ENCODE results near the gene TNFRSF9. TPM values are rescaled to one million over a fixed set of nuclear protein-coding genes. Genes with fewer than 3 reads are reported as not detected.

TNFRSF9 gene
- total and polyA plus RNA-seq, 4 donors: under 0.01 to 0.09 (median 0.02) TPM; not detected in 1

- Histone ChIP-seq H3K9ac (ENCODE audit: low read depth in 1 of 2, low read length in 2 of 2) (no peak overlapping the region), H3K9me3 (ENCODE audit: control insufficient read depth in 4 of 4, low read length in 3 of 4) (no peaks in the 10 kb centered on the region), H3K4me3 (ENCODE audit: low read depth in 1 of 3, low read length in 3 of 3) (no peak overlapping the region), H3K27ac (ENCODE audit: low read depth in 1 of 2, low read length in 2 of 2) (peak overlapping the region in 1 of 2 donors; percentile 21), H3K27me3 (ENCODE audit: control insufficient read depth in 4 of 4, insufficient read depth in 4 of 4, low read length in 3 of 4) (no peaks in the 10 kb centered on the region), H3K36me3 (ENCODE audit: control insufficient read depth in 4 of 4, insufficient read depth in 3 of 4, low read depth in 1 of 4, low read length in 3 of 4) (peaks cover 16 to 60% (median 44%) of the 10 kb centered on the region in 4 donors), H3K4me1 (ENCODE audit: control insufficient read depth in 4 of 4, insufficient read depth in 4 of 4, low read length in 3 of 4) (peaks cover 2 to 38% (median 33%) of the 10 kb centered on the region in 4 donors)
- DNase-seq (ENCODE audit: low spot score): no peak
- TF ChIP-seq, protein P1, sequence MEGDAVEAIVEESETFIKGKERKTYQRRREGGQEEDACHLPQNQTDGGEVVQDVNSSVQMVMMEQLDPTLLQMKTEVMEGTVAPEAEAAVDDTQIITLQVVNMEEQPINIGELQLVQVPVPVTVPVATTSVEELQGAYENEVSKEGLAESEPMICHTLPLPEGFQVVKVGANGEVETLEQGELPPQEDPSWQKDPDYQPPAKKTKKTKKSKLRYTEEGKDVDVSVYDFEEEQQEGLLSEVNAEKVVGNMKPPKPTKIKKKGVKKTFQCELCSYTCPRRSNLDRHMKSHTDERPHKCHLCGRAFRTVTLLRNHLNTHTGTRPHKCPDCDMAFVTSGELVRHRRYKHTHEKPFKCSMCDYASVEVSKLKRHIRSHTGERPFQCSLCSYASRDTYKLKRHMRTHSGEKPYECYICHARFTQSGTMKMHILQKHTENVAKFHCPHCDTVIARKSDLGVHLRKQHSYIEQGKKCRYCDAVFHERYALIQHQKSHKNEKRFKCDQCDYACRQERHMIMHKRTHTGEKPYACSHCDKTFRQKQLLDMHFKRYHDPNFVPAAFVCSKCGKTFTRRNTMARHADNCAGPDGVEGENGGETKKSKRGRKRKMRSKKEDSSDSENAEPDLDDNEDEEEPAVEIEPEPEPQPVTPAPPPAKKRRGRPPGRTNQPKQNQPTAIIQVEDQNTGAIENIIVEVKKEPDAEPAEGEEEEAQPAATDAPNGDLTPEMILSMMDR (IDR thresholded peaks at IDR 0.05; ENCODE audit: low read depth, low read length, missing input control): no peak
- TF ChIP-seq TAF1 (conservative IDR thresholded peaks at IDR 0.05): no peak
- TF ChIP-seq NR2F2 (IDR thresholded peaks at IDR 0.05): no peak
- TF ChIP-seq RAD21 (IDR thresholded peaks at IDR 0.05): no peak
- no peak for TF ChIP-seq EGR1 (IDR thresholded peaks at IDR 0.05; ENCODE audit: low read depth in 2 of 2)
- TF ChIP-seq SP1 (IDR thresholded peaks at IDR 0.05): no peak
- no peak for TF ChIP-seq JUND (IDR thresholded peaks at IDR 0.05)
- TF ChIP-seq HNF4A (conservative IDR thresholded peaks at IDR 0.05): peak; percentile 74 to 75
- no peak for TF ChIP-seq HNF4G (IDR thresholded peaks at IDR 0.05)
- no peak for TF ChIP-seq REST (IDR thresholded peaks at IDR 0.05)
- peak; percentile 10 to 41 for TF ChIP-seq RXRA (IDR thresholded peaks at IDR 0.05)
- TF ChIP-seq, protein P2, sequence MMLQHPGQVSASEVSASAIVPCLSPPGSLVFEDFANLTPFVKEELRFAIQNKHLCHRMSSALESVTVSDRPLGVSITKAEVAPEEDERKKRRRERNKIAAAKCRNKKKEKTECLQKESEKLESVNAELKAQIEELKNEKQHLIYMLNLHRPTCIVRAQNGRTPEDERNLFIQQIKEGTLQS (IDR thresholded peaks at IDR 0.05): peak; percentile 56
- TF ChIP-seq FOXA2 (IDR thresholded peaks at IDR 0.05): no peak
- TF ChIP-seq MAX (IDR thresholded peaks at IDR 0.05): no peak
- no peak for TF ChIP-seq ZBTB33 (IDR thresholded peaks at IDR 0.05)
- TF ChIP-seq YY1 (IDR thresholded peaks at IDR 0.05): no peak
- TF ChIP-seq GABPA (IDR thresholded peaks at IDR 0.05 in 1 of 2, conservative IDR thresholded peaks at IDR 0.05 in 1 of 2): no peak
- 77% methylated on average over 4 of the region's 4 CpGs for WGBS
Observed at GRCh38 chr1:7967651-7968050, 27.0 kb upstream of the TNFRSF9 start.
